IPS-18c (cell line): ENCODE measurements around the gene CNTN4.
"Not testable (repeated sequence)": the region's sequence is repeated elsewhere in the genome, so short reads cannot be mapped to it uniquely, and the experiment has no call there.

Source experiments
- H3K4me3 ChIP-seq: 2 replicates; pipeline ENCODE4 v1.7.0; 2013; ENCODE audit warnings: low read depth, mild to moderate bottlenecking, low read length, moderate library complexity; ENCODE audit not compliant: insufficient read depth
- H3K9me3 ChIP-seq: one replicate; pipeline ENCODE4 v1.6.1; 2013; ENCODE audit warnings: mild to moderate bottlenecking, low read length, moderate library complexity; ENCODE audit not compliant: control insufficient read depth, insufficient read depth

Gene CNTN4

GRCh38 chr3:2516762-2517441, 418.2 kb downstream of the CNTN4 start:
- H3K9me3 ChIP-seq: no peaks in the 10 kb centered on the region

GRCh38 chr3:2517500-2518172, 419.0 kb downstream of the CNTN4 start:
- Histone ChIP-seq H3K4me3 (no peak overlapping the region), H3K9me3 (no peaks in the 10 kb centered on the region)

More at GRCh38 chr3:2516762-2517441, 418.2 kb downstream of the CNTN4 start:
- no peak overlapping the region for H3K4me3 ChIP-seq

- no peak overlapping the region for H3K4me3 ChIP-seq
Measured at GRCh38 chr3:2523281-2523836, 424.7 kb downstream of the CNTN4 start.

GRCh38 chr3:2525968-2526367, 427.3 kb downstream of the CNTN4 start:
- Histone ChIP-seq H3K4me3 (no peak overlapping the region), H3K9me3 (no peaks in the 10 kb centered on the region)

More at GRCh38 chr3:2523281-2523836, 424.7 kb downstream of the CNTN4 start:
- no peaks in the 10 kb centered on the region for H3K9me3 ChIP-seq

- H3K4me3 ChIP-seq: no peak overlapping the region
Measured at GRCh38 chr3:2526926-2527325, 428.3 kb downstream of the CNTN4 start.

GRCh38 chr3:2527328-2527727, 428.7 kb downstream of the CNTN4 start:
- not testable (repeated sequence) for H3K9me3 ChIP-seq, H3K4me3 ChIP-seq

More at GRCh38 chr3:2526926-2527325, 428.3 kb downstream of the CNTN4 start:
- no peaks in the 10 kb centered on the region for H3K9me3 ChIP-seq

- H3K9me3 ChIP-seq, H3K4me3 ChIP-seq: not testable (repeated sequence)
Measured at GRCh38 chr3:2534767-2535166, 436.1 kb downstream of the CNTN4 start.

GRCh38 chr3:2535206-2535605, 436.5 kb downstream of the CNTN4 start:
- no peaks in the 10 kb centered on the region for H3K9me3 ChIP-seq
- H3K4me3 ChIP-seq: no peak overlapping the region

- H3K9me3 ChIP-seq: no peaks in the 10 kb centered on the region
Measured at GRCh38 chr3:2536575-2536974, 437.9 kb downstream of the CNTN4 start.

GRCh38 chr3:2540115-2540514, 441.4 kb downstream of the CNTN4 start:
- Histone ChIP-seq H3K9me3 (no peaks in the 10 kb centered on the region), H3K4me3 (no peak overlapping the region)

More at GRCh38 chr3:2536575-2536974, 437.9 kb downstream of the CNTN4 start:
- no peak overlapping the region for H3K4me3 ChIP-seq

GRCh38 chr3:2543247-2543646, 444.6 kb downstream of the CNTN4 start:
- Histone ChIP-seq H3K9me3 (no peaks in the 10 kb centered on the region), H3K4me3 (no peak overlapping the region)

GRCh38 chr3:2544212-2544611, 445.5 kb downstream of the CNTN4 start:
- Histone ChIP-seq H3K9me3 (no peaks in the 10 kb centered on the region), H3K4me3 (no peak overlapping the region)

GRCh38 chr3:2544718-2545117, 446.1 kb downstream of the CNTN4 start:
- Histone ChIP-seq H3K4me3 (no peak overlapping the region), H3K9me3 (no peaks in the 10 kb centered on the region)

- Histone ChIP-seq H3K9me3 (no peaks in the 10 kb centered on the region), H3K4me3 (no peak overlapping the region)
Measured at GRCh38 chr3:2547049-2547448, 448.4 kb downstream of the CNTN4 start.

GRCh38 chr3:2554656-2555055, 456.0 kb downstream of the CNTN4 start:
- H3K9me3 ChIP-seq: no peaks in the 10 kb centered on the region

GRCh38 chr3:2558796-2559195, 460.1 kb downstream of the CNTN4 start:
- Histone ChIP-seq H3K9me3 (no peaks in the 10 kb centered on the region), H3K4me3 (no peak overlapping the region)

More at GRCh38 chr3:2554656-2555055, 456.0 kb downstream of the CNTN4 start:
- H3K4me3 ChIP-seq: no peak overlapping the region

GRCh38 chr3:2567451-2567850, 468.8 kb downstream of the CNTN4 start:
- no peak overlapping the region for H3K4me3 ChIP-seq
- H3K9me3 ChIP-seq: no peaks in the 10 kb centered on the region

- no peak overlapping the region for H3K4me3 ChIP-seq
Measured at GRCh38 chr3:2568156-2568555, 469.5 kb downstream of the CNTN4 start.

More at GRCh38 chr3:2568156-2568555, 469.5 kb downstream of the CNTN4 start:
- H3K9me3 ChIP-seq: no peaks in the 10 kb centered on the region
